Muscle layer of duodenum (tissue), 2 donors: ENCODE data around the gene BCHE.
"Not testable (repeated sequence)": the region's sequence is repeated elsewhere in the genome, so short reads cannot be mapped to it uniquely, and the experiment has no call there.

ENCODE experiments used
- H3K27ac ChIP-seq: one replicate; pipeline ENCODE4 v1.7.0; 2013; ENCODE audit warnings: mild to moderate bottlenecking, low read length
- H3K27me3 ChIP-seq: one replicate; pipeline ENCODE4 v1.7.0; 2013; ENCODE audit warnings: low read depth, mild to moderate bottlenecking, control low read depth, low read length
- H3K36me3 ChIP-seq, 2 donors: one replicate each; pipeline ENCODE4 v1.7.0; 2013; ENCODE audit warnings: low read length in 2 of 2, control low read depth in 1 of 2, mild to moderate bottlenecking in 1 of 2; ENCODE audit not compliant: insufficient read depth in 2 of 2, control insufficient read depth in 1 of 2
- H3K4me1 ChIP-seq, 2 donors: one replicate each; pipeline ENCODE4 v1.7.0; 2013; ENCODE audit warnings: low read length in 2 of 2, mild to moderate bottlenecking in 2 of 2, control low read depth in 1 of 2, moderate library complexity in 1 of 2; ENCODE audit not compliant: insufficient read depth in 2 of 2, control insufficient read depth in 1 of 2
- H3K4me3 ChIP-seq, 2 donors: one replicate each; pipeline ENCODE4 v1.7.0; 2013; ENCODE audit warnings: low read length in 2 of 2, low read depth in 1 of 2, mild to moderate bottlenecking in 1 of 2
- H3K9me3 ChIP-seq, 2 donors: one replicate each; pipeline ENCODE4 v1.7.0; 2013; ENCODE audit warnings: low read length in 2 of 2, control low read depth in 1 of 2, mild to moderate bottlenecking in 1 of 2; ENCODE audit not compliant: control insufficient read depth in 1 of 2
- donor health status: healthy.

Gene BCHE

DNA sequence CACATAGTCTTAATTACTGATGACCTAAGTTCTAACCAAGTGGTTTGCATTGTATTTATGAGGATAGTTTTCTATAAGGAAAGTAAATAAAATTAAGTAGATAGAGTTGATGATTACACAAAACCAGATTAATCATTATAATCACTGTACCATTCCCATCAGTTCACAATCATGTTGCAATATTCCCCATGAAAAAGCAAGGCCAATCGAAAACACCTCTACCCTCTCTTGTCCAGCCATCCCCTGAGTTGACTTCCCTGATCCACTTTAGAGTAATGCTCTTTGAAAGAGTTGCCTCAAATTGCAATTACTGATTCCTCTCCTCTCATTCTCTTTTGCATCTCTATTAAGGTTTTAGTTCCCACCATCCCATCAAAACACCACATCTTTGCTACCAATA is 21.0 kb downstream of the BCHE start:
- H3K4me1 ChIP-seq = no peaks in the 10 kb centered on the region
- H3K9me3 ChIP-seq = no peaks in the 10 kb centered on the region
- H3K4me3 ChIP-seq = no peak overlapping the region
- H3K27ac ChIP-seq = no peak overlapping the region
- H3K36me3 ChIP-seq = no peaks in the 10 kb centered on the region
- no peaks in the 10 kb centered on the region for H3K27me3 ChIP-seq

DNA sequence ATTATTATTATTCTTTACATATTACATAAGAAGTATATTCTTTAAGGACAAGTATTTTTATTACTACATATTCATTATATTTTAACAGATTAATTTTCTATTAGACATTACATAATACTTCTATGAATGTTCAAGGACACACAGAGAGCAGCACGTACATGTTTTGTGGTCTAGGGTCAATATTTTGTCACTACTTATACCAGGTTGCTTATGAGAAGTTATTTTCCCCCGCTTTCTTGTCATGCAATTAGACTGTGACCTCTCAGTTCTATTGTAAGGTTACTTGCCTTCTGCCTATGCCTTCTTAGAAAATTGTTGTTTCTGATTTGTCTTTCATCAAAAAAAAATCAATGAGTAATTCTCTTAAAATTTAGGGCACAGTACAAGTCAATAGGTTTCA is 21.5 kb downstream of the BCHE start:
- Histone ChIP-seq H3K27me3 (no peaks in the 10 kb centered on the region), H3K4me1 (no peaks in the 10 kb centered on the region), H3K4me3 (no peak overlapping the region), H3K9me3 (no peaks in the 10 kb centered on the region), H3K36me3 (no peaks in the 10 kb centered on the region), H3K27ac (no peak overlapping the region)

DNA sequence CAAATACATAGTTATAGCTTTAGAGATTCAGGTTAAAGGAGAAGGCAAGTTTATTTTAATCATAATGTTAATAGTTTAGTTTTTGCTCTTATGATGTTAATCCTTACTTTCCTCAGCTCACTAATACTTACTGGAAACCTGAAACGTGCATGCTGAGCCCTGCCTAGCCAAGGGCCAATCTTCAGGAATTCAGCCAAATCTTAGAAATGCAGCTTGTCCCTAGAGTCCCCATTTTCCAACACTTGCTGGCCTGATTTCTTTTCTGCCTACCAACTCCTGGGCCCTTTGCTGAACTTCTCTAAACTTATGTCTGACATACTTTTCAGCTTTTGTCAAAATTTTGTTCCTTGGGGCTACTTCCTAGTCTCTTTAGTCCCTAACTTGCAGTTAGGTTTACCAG is 22.8 kb downstream of the BCHE start:
- H3K9me3 ChIP-seq = no peaks in the 10 kb centered on the region
- H3K4me3 ChIP-seq = no peak overlapping the region
- no peaks in the 10 kb centered on the region for H3K36me3 ChIP-seq
- H3K4me1 ChIP-seq = no peaks in the 10 kb centered on the region
- no peaks in the 10 kb centered on the region for H3K27me3 ChIP-seq
- H3K27ac ChIP-seq = no peak overlapping the region

DNA sequence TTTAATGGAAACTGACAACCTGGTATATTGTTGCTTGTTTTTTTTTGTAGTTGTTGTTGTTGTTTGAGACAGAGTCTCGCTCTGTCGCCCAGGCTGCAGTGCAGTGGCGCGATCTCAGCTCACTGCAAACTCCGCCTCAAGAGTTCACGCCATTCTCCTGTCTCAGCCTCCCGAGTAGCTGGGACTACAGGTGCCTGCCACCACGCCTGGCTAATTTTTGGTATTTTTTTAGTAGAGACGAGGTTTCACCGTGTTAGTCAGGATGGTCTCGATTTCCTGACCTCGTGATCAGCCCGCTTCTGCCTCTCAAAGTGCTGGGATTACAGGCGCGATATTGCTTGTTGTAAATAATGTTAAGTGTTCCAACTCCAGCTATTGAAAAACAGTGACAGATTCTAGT is 29.3 kb downstream of the BCHE start:
- not testable (repeated sequence) for H3K27me3 ChIP-seq, H3K4me1 ChIP-seq, H3K9me3 ChIP-seq, H3K4me3 ChIP-seq, H3K36me3 ChIP-seq, H3K27ac ChIP-seq

DNA sequence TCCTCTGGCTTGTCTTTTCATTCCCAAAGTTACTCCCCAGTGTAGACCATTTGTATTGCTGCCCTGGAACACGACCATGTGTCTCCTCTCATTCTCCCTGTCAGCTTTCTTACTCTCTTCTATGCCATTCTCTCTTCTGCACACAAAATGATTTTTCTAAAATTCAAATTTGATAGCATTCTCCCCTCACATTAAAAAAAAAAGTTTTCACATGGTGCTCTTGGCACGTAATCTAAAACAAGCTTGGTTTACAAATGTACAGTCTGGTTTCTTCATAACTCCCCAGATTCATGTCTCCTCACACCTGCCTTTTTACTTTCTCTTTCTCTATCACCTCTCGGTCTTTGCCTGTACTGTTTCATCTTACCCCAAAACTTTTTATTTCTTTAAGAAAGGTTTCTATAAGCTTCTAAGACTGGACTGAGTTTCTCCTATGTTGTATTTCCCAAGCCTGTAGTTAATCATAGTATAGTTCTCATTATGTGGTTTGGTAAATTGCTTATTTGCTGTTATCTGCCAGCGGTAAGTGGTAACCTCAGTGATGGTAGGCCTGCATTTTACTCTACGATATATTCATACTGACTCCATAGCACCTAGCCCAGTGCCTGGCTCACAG is 31.2 kb downstream of the BCHE start:
- Histone ChIP-seq H3K4me3 (peak overlapping the region; percentile 44 to 52), H3K27me3 (no peaks in the 10 kb centered on the region), H3K36me3 (no peaks in the 10 kb centered on the region), H3K4me1 (no peaks in the 10 kb centered on the region), H3K27ac (peak overlapping the region; percentile 48), H3K9me3 (no peaks in the 10 kb centered on the region)

DNA sequence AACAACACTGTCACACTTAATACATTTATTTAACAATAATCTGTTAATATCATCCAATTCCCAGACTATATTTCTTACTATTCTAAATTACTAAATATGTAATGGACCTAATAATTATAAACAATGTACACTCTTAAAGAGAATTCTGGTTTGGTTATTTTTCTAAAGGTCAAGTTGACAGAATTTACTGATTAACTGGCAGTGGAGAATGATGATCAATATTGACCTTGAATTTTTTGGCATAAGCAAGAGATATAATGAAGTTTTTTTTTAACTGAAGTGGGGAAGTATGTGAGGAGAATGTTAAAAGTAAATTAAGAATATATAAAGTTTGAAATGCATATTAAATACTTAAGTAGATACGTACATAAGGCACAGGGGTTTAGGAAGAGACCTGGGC is 33.8 kb downstream of the BCHE start:
- no peak overlapping the region for H3K4me3 ChIP-seq
- no peak overlapping the region for H3K27ac ChIP-seq
- no peaks in the 10 kb centered on the region for H3K4me1 ChIP-seq
- H3K27me3 ChIP-seq = no peaks in the 10 kb centered on the region
- H3K9me3 ChIP-seq = no peaks in the 10 kb centered on the region
- no peaks in the 10 kb centered on the region for H3K36me3 ChIP-seq

DNA sequence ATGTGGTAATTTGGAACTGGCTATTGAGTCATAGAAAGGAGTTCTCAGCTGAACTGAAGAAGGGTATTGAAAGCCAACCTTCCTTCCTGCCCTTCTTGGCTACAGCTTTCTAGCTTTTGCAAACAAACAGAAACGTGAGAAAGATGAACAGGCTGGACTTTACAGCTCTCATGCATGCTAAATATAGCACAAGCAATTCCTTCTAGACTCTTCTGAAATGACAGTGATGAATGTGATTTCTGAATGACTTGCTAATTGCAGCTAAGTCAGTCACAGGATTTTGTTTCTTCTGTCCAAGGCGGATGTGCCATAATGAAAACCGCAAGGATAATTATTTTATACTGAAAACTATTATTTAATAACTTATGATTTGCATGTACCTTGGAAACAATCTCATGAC is 36.3 kb downstream of the BCHE start:
- Histone ChIP-seq H3K4me3 (no peak overlapping the region), H3K9me3 (no peaks in the 10 kb centered on the region), H3K27ac (no peak overlapping the region), H3K4me1 (no peaks in the 10 kb centered on the region), H3K36me3 (no peaks in the 10 kb centered on the region), H3K27me3 (no peaks in the 10 kb centered on the region)

DNA sequence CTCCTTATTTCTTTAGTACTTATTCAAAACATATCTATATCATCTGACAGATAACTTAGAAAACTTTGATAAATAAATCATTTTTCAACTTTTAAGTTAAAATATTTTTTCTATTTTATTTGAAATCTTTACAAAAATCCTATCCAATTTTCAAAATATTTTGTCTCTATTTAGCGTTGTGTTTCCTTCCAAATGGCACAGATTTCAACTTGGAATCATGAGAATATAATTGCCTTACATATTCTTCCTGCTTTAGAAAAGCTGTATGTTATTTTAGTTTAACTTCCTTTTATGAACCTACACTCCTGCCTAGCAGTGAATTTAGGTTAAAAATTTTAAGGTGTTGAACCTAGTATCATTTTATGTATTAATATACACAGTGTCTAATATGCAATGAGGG is 38.2 kb downstream of the BCHE start:
- Histone ChIP-seq H3K27ac (no peak overlapping the region), H3K9me3 (no peaks in the 10 kb centered on the region), H3K36me3 (no peaks in the 10 kb centered on the region), H3K4me3 (no peak overlapping the region), H3K27me3 (no peaks in the 10 kb centered on the region), H3K4me1 (no peaks in the 10 kb centered on the region)

DNA sequence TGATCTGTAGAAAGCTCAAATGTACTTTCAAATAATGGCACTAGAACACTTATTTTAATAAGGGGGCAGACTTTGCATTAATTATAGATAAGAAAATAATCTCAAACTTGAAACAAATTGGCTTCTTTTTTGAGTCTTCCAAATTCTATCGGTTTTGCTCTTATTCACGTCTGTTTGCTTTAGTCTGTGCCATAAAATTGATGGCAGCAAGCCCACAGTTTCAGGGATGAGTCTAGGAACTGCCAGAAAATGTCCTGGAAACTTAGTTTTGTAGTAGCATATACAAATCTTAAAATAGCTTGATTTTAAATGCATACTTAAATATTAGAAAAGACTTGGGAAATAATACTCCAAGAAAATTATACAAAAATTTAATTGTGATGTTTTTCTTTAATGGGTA is 39.7 kb downstream of the BCHE start:
- Histone ChIP-seq H3K27me3 (no peaks in the 10 kb centered on the region), H3K4me3 (no peak overlapping the region)

DNA sequence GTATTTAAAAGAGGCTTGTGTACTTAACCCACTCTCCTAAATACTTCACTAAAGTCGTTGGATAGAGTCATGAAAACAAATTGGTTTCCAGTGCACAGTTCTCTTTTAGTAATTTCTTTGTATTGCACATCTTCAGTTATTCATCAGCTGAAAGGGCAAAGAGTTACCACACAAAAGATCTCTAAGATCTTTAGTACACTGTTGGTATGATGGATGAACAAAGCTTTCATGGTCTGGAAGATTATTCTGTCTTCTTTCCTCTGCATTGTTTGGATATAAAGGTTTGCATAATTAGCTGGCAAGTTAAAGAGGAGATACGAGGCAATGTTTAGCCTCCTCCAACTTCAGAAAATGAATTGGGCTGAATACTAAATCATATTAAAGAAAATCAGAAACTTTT is 40.5 kb downstream of the BCHE start:
- no peak overlapping the region for H3K27ac ChIP-seq
- no peaks in the 10 kb centered on the region for H3K9me3 ChIP-seq
- no peak overlapping the region for H3K4me3 ChIP-seq
- H3K4me1 ChIP-seq = no peaks in the 10 kb centered on the region
- no peaks in the 10 kb centered on the region for H3K36me3 ChIP-seq
- H3K27me3 ChIP-seq = no peaks in the 10 kb centered on the region

More for the DNA sequence above, 39.7 kb downstream of the BCHE start:
- Histone ChIP-seq H3K9me3 (no peaks in the 10 kb centered on the region), H3K4me1 (no peaks in the 10 kb centered on the region), H3K36me3 (no peaks in the 10 kb centered on the region), H3K27ac (no peak overlapping the region)

DNA sequence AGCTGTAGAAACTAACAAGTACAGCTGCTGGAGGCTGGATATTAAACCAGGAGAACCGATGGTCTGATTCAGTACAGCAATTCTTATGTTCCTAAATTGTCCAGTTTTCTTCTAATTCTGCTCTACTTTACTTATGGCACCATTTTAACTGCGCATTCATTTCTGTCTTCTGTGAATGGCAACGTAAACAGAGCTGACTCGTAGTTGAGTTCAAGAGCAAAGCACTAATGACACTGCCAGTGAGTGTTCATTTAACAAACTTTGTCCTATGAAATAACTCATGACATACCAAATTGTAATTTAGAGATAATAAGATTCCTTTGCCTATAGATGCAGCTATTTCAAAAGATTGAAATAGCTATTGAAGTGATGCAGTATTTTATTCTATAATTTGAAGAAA is 48.7 kb downstream of the BCHE start:
- Histone ChIP-seq H3K36me3 (no peaks in the 10 kb centered on the region), H3K4me3 (no peak overlapping the region), H3K4me1 (no peaks in the 10 kb centered on the region), H3K27ac (no peak overlapping the region), H3K27me3 (no peaks in the 10 kb centered on the region), H3K9me3 (no peaks in the 10 kb centered on the region)

DNA sequence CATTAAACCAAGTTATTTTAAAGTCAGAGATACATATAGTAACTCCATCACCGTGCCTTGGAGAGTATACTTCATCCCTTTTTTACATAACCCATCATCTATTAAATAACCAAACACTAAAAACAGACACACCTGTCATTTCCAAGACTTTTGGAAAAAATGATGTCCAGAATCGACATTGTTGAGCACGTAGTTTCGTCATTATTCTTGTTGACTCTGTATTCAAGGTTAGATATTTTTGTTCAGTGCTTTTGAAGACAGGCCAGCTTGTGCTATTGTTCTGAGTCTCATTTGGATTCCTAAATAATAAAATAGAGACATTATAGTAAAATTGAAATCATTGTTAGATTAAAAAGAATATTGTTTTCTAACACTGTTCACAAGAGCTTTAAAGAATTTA is 51.2 kb downstream of the BCHE start:
- no peaks in the 10 kb centered on the region for H3K36me3 ChIP-seq
- H3K9me3 ChIP-seq = no peaks in the 10 kb centered on the region
- H3K27me3 ChIP-seq = no peaks in the 10 kb centered on the region
- H3K4me1 ChIP-seq = no peaks in the 10 kb centered on the region
- no peak overlapping the region for H3K4me3 ChIP-seq
- no peak overlapping the region for H3K27ac ChIP-seq
